Hematopoietic multipotent progenitor cell treated with erythropoietin and hydrocortisone succinate and interleukin-3 and kit ligand, for 8 days (in vitro differentiated cells): ENCODE data around the gene PIK3C3.
"Not testable (repeated sequence)": the region's sequence is repeated elsewhere in the genome, so short reads cannot be mapped to it uniquely, and the experiment has no call there.

Source experiments
- DNase-seq: peaks from one replicate; pipeline ENCODE4 v3.0.0-alpha.2; 2015

PIK3C3 gene

DNA sequence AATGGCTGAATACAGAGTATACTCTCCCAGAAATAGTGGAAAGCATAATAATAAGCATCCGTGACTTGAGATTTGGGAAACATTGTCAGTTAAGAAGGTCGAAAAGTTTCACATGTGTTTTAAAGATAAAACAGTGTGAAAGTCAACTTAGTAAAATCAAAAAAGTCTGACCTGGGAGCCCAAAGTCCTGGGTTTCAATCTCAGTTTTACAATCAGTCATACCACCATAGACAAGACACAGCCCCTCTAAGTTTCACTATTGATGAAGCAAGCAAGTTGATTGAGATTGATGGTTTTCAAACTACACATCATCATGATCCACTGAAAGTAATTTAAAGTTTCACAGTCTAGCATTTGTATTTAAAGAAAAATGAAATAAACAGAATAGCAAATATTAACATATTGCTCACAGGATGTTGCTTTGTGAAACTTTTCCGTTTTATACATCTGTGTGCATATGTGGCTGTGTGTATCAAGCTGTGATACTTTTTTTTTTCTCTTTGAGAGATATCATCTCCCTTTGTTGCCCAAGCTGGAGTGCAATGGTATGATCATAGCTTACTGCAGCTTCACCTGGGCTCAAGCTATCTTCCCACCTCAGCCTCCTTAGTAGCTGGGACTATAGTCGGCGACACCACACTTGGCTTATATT, 71.1 kb downstream of the PIK3C3 start:
- DNase-seq: no peak

DNA sequence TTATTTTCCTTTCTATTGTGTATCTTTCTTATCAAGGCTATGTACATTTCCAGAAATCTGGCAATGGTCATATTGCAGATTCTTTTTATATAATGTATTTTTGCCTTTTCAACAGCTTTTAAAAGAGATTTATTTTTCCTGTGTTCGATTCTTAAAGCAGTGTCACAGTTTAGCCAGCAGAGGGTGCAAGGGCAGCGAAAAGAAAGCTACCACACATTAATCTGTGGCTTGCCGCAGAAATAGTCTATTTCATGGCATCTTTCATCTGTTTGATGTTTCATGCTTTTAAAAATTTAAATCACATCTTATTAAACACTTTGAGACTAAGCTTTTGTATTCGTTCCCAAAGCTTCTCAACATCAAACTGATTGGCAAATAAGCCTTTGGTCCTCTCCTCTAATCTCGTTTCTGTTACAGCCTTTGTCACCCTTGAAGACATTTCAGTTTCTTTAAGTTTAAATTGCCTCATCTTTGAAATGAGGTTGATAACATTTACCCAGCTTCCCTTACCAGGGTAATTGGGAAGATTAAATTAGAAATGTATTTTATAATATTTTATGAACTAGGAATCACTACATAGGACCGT, 73.3 kb downstream of the PIK3C3 start:
- peak; percentile 41 for DNase-seq

DNA sequence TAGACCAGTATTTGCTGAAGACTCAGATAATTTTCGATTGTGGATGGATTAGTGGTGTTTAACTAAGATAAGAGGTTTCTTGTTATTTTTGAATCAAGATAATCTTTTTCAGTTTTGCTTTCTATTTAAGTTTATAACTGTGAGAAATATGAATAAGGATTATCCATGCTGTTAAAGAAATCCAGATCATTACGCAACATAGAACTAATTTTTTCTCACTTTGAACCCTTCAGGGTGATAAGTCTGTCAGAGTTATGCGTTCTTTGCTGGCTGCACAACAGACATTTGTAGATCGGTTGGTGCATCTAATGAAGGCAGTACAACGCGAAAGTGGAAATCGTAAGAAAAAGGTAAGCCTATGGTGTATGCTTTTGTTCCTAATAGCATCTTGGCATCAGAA, 74.1 kb downstream of the PIK3C3 start:
- no peak for DNase-seq

DNA sequence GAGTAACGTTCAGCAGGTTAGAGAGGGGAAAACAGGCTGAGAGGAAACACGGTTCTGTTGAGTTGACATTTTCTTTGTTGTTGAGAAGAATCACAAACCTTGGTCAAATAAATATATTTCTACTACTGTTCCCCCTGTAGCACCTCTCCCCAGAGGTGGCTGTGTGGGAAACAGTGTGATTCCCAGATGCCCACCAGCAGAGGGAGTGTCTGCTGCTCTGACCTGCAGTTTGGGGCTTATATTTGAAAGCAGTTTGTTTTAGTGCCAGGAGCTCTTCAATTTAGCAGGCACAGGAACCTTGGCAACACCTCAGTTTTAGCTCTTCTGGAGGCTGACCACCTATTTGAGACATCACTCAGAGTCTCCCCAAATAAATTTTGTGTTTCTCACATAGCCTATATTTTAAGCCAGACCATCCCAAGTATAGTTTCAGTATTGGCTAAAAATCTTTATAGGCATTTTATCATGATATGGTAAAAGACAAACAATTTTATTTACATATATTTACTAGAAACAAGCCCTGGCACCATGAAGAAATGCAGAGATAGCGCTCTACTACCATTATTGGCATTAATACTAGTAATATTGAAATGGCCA, 75.7 kb downstream of the PIK3C3 start:
- DNase-seq: peak; percentile 23

DNA sequence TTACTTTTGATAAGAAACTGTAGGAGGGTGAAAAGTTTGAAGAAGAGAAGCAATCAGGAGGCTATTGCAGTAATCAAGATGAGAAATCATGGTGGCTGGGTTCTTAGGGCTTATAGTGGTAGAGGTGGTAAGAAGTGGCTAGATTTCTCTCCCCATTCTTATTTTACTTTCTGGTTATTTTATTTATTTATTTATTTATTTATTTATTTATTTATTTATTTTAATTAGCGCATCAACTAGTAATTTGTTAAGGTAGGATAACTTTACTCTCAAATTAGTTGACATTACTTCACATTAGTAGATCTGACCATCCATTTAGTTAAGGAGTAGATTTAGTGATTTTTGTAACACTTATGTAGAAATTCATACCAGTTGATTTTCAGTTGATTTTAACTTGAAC, 77.4 kb downstream of the PIK3C3 start:
- peak; percentile 4 for DNase-seq

DNA sequence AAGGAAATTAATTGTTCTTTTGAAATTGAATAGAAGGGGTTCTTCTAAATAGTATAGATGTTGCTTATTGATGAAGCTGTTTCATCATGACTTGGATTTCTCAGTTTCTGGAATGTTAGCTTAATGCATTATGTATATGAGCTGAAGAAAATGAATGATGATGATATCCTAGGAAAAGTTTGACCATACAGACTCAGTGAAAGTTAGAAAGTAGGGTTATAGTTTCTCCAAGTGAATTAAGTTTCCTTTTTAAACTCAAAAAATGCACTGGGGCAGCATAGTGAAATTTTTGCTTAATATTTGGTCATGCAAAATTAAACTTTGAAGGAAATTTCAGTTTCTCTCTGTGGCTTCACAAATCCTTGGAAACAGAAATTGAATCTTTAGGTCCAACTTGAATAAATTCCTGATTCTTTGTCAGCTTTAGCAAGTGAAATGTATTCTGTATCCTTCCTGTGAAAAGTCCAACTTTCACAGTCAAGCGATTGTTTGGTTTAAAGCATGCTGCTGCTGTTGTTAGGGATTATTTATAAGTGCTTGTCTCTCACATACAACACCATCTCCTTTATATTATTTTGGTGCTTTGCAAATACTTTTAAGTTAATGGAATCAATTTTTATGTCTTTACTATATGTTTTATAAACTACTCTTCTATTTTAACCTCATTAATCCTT, 78.2 kb downstream of the PIK3C3 start:
- DNase-seq: no peak

DNA sequence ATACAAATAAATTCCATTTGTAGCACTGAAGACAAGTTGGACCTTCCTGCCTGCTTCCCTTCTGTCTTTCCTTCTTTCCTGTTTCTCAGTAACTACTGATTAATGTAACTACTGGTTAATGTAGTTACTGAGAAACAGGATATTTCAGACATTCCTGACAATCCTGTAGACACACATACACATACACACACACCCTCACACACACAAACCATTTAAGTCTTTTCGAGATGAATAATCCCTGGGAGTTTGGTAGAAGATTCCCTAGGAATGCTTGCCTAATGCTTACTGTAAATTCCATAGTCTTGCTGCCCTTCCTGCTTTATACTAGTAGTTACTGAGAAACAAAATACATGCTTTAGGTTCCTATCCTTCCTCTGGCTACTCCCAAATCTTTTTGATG, 83.9 kb downstream of the PIK3C3 start:
- no peak for DNase-seq

DNA sequence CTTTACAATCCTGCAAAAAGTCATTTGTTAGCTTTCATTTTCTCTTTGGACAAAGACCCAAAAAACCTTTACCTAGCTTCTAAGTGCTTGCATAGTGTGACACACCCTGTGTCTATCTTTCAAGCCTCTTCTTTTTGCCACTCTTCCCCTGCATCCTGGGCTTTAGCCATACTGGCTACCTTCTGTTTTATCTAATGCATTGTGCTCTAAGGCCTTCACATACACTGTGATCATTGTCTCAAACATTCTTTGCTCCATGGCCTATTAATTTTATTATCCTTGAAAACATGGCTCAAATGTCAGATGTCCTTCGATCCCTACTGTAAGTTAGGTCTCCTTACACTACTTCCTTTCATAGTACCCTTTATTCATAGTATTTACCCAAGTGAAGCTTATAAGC, 84.4 kb downstream of the PIK3C3 start:
- DNase-seq: no peak

DNA sequence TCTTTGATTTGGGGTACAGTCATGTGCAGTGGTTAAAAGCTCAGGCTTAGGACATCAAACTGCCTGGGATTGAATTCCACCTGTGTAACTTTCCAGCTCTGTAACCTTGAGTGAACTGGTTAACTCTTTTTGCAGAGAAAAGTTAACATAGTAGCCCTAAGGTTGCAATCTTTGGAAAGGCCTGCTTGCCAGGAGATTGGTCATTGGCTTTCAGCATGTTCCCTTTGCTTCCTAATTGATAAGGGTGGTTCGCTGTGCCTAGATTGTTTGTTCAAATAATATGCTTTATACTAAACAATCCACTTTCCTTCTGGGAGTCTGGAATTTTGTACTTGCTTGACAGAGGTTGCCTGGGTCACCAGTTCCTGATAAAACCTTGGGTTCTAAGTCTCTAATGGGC, 86.8 kb downstream of the PIK3C3 start:
- DNase-seq: no peak

DNA sequence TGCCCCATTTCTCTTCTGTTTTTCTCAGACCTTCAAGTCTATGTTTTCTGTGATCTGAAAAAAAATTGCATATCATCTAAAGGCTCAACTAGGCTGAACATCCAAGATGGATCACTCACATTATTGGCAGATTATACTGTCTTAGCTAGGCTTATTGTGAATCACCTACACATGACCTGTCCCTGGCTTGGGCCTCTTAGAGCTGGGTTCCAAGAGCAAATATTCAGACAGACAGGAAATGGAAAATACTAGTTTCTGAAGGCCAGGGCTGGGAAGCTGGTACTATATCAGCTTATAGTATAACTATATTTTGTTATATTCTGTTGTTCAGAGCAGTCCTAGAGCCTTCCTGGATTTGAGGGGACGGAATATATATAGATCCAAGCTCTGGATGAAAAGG, 90.3 kb downstream of the PIK3C3 start:
- DNase-seq: no peak

DNA sequence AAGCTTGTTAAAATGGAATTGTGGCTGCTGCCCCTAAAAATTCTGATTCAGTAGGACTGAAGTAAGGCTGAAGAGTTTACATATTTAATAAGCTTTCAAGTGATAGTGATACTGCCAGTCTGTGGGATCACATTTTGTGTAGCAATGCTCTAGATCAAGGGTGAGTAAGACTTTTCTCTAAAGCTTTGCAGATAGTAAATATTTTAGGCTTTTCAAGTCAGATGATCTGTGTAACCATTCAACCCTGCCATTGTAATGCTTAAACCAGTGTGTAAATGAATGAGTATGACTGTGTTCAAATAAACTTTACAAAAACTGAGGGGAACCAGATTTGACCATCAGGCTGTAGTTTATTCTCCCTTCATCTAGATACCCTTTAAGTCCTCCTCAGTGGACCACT, 92.7 kb downstream of the PIK3C3 start:
- DNase-seq: no peak

DNA sequence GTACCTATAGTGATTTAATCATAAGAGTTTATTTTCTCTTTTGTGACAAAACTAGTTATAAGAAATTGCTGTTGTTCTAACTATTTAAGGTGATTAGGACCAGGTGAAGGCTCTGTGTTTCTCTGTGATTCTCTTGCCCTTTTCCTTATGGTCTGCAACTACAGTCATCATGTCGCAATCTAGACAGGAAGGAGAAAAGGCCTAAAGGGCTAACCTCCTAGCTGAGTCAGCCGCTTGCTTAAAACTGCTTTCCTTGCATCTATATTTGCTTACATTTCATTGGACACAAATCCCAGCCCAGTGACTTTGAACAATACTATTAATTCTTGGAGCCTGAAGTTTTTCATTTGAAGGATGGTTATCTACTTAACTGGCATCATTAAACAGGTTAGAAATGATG, 93.1 kb downstream of the PIK3C3 start:
- DNase-seq: no peak

DNA sequence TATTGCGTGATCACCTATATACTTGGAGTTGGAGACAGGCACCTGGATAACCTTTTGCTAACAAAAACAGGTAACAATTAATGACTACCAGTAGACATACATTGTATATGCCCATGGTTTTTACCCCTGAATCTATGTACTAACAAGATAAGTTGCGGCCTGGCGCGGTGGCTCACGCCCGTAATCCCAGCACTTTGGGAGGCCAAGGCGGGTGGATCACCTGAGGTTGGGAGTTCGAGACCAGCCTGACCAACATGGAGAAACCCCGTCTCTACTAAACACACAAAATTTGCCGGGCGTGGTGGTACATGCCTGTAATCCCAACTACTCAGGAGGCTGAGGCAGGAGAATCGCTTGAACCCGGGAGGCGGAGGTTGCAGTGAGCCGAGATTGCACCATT, 94.5 kb downstream of the PIK3C3 start:
- DNase-seq: not testable (repeated sequence)

DNA sequence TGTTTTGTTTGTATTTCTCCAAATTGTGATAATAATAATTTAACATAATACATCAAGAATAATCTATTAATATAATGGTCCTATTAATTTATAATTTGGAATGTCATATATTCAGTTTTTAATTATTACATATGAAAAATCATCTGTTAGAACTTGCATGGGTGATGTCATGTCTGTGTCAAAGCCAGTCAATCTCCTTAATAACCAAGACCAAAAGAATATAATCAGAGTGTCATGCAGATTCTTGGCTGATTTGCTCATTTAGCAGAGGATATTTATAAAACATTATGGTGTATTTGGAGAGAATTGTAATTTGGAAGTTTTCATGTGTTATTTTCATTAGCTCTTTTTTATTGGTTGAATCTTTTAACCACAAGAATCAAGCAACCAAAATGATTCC, 96.4 kb downstream of the PIK3C3 start:
- DNase-seq: no peak

DNA sequence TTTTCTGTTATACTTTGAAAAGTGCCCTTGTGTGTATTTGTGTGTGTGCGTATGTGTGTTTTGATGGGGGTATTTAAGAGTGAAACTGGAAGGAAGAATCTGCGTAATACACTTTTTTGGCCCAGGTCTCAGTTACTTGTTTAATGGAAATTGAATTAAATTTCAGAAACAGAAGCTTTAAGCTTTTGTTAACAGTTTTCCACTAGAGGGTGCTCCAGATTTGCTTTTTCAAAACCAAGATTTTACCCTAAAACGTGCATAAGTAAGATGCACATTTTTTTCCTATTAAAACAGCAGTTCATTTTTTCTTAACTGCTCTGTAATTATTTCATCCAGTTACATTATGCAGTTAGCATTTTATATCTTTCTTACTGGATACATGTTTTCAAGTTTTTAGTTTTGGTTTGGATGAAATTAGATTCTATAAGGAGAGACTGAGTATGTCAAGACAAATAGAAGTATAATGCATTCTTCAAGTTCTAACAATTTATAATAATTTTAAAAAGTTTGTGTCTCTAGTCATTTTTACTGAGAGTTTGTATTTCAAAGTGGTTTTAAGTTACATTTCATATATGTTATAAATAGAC, 97.2 kb downstream of the PIK3C3 start:
- DNase-seq: peak; percentile 38

DNA sequence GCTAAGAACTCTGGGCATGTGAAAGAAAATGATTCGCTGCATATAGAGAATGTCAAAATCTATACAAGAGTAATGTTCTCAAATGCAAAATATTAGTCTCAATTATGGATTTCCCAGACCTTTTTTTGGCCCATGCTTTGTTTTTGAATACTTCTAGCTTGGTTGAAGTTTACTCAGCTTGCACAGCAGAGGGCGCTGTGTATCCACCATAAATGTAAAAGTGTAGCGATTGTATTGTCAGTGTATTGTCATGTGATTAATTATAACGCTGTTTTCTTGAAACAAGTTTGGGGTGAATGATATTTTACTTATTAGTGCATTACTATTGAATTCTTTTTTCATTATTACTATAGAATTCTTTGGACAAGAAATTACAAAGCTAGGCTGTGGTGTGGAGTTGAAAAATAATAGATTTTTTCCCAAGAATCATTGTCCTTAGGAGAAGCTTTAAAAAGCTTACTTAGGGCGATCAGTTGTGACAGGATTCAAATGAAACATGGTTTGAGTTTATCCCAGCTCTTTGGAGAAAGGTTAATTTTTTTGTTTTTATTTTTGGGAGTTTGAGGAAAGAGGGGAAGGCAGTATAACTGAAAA, 98.3 kb downstream of the PIK3C3 start:
- DNase-seq: peak; percentile 72

DNA sequence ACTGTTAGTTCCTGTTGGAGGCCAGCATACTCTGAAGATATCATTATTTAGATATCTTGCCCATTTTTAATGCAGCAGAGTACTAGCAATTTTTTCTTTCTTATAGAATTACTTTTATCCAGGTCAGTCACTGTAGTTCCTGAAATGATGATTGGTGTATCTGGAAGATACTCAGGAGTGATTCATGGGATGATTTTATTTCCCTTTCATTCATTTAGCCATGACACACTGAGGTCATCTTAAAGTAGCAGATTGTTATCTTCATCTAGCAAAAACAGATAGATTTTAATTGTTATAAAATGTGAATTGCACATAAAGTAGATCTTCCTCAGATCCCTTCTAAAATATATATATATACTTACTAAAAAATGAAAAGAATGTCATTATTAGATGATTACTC, 109.1 kb downstream of the PIK3C3 start:
- no peak for DNase-seq

DNA sequence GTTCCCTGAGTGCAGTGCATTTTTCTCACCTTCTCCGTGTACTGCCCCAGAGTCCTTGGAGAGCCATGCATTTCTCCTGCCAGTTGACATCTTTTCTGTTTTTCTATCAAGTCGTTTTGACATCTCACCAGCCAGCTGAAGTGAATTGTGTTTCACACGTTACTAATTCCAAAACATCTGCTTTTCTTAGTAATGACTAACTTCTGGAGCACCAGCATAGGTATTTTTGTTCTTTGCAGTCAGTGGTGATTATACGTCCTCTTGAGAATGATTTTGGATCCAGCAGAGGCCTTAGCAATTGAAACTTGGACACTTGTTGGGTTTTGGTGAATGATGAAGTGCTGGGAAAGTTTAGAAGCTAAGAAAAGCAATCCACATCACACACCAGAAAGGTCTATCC, 112.5 kb downstream of the PIK3C3 start:
- no peak for DNase-seq

DNA sequence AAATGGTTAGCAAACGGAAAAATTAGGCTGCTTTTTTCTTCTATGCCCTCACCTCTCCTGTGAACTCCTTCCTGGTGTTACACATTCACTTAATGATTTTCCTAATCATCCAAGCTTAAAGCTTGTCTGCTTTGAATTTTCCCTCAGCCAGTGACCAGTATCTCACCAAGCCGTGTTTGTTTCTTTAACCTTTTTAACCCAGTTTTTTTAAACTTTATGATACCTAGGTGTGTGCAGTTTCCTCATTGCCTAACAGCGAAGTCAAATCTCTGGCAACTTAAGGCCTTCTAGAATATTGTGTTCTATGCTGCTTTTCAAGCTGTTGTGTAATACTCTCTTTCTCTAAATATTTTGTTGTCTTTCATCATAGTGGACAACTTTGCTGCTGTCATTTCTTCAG, 113.0 kb downstream of the PIK3C3 start:
- no peak for DNase-seq

DNA sequence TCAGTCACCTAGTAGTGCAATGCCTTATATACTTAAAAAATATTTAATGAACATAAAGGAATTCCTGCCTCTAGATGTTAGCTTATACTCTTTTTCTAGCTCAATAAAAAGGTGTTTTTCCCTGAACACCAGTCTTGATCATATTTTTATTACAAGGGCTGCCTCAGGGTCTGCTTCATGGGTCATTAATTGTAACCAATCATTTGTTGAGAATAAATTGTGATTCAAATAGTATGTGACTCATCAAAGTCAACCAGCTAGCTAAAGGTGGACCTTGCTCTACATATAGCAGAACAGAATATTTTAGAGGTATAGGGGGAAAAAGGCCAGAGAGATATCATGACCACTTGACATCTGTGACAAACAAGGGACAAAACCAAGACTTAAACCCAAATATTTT, 114.0 kb downstream of the PIK3C3 start:
- DNase-seq: no peak

DNA sequence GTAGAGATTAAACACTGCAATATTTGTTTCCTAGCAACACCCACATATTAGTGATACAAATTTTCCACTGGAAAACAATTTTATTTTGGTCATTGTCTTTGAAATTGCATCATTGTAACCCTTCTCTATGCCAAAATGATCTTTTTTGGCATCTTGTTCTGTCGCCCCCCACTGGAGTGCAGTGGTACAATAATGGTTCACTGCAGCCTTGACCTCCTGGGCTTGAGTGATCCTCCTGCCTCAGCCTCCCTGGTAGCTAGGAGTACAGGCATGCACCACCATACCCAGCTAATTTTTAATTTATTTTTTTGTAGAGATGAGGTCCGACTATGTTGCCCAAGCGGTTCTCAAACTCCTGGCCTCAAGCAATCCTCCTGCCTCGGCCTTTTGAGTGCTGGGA, 117.4 kb downstream of the PIK3C3 start:
- DNase-seq: no peak

DNA sequence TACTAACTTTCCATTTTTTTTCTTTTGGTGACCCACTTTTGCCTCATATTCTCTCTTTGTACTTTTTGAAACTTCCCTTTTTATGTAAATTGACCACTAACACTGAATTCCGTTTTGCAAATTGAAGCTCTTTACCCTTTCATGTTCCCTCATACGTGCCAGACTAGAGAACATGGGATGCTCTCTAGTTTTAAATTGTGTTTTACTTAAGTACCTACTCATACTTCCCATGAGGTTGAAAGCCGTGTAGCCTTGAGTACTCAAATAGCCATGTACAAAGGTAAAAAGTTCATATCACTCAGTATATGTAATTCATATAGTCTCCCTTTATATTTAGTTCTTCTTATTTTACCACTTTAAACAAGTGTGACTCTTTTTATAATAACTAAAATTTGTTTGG, 119.7 kb downstream of the PIK3C3 start:
- no peak for DNase-seq

DNA sequence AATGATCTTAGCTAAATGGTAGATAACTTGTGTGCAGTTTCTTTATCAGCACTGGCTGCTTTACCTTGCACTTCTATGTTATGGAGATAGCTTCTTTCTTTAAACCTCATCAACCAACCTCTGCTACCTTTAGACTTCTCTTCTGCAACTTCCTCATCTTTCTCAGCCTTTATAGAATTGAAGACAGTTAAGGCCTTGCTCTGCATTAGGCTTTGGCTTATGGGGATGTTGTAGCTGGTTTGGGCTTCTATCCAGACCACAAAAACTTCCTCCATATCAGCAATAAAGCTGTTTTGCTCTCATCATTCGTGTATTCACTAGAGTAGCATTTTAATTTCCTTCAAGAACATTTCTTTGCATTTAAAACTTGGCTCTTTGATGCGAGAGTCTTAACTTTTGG, 123.7 kb downstream of the PIK3C3 start:
- peak; percentile 10 for DNase-seq

DNA sequence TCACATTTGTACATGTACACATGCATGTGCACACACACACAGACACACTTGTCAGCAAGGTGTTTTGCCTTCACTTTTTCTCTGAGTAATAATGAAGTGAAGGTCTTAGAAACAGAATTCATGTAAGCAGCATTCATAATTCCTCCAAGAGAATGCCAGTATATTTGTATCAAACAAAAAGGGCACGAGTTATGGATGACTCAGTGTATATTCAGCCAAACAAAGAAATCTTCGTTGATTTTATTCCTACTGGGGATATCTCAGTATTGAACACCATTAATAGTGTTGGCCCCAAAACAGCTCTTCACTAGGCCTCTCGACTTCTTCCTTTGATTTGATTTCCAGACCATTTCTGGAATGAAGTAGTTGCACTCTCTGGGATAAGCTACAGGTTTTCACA, 125.3 kb downstream of the PIK3C3 start:
- no peak for DNase-seq
